Thyroid gland (tissue), 4 donors: ENCODE data around the gene RNASE4.

Source experiments
- CTCF ChIP-seq, 6 experiments: fragments of 200-600 bp in 3 of 6; fragments of 450-650 bp in 3 of 6; sonication (generic) in 3 of 6; IDR thresholded peaks; one replicate each; pipeline ENCODE4 v1.5.1; 2016 to 2019; ENCODE audit warnings: antibody characterized with exemption in 6 of 6, mild to moderate bottlenecking in 2 of 6, inconsistent platforms in 1 of 6, moderate library complexity in 1 of 6
- POLR2A ChIP-seq, 2 donors: fragments of 450-650 bp; IDR thresholded peaks; one replicate each; pipeline ENCODE4 v1.6.1; 2017; ENCODE audit warnings: antibody characterized with exemption in 2 of 2, mild to moderate bottlenecking in 2 of 2, moderate library complexity in 1 of 2

GRCh38 chr14:20750194-20750593 is 65.8 kb downstream of the RNASE4 start:
- TF ChIP-seq POLR2A (IDR thresholded peaks at IDR 0.05) (no peak), CTCF (IDR thresholded peaks at IDR 0.05) (no peak)
